Activated gamma-delta T cell treated with anti-CD3 and anti-CD28 coated beads, Interleukin-2, amount 50 U/mL, for 16 hours (primary cell): ENCODE data around the gene TTC6.

Source experiments
- DNase-seq: peaks from one replicate; pipeline ENCODE4 v3.0.0-alpha.2; 2020; ENCODE audit warnings: low read depth

The TTC6 gene

DNA sequence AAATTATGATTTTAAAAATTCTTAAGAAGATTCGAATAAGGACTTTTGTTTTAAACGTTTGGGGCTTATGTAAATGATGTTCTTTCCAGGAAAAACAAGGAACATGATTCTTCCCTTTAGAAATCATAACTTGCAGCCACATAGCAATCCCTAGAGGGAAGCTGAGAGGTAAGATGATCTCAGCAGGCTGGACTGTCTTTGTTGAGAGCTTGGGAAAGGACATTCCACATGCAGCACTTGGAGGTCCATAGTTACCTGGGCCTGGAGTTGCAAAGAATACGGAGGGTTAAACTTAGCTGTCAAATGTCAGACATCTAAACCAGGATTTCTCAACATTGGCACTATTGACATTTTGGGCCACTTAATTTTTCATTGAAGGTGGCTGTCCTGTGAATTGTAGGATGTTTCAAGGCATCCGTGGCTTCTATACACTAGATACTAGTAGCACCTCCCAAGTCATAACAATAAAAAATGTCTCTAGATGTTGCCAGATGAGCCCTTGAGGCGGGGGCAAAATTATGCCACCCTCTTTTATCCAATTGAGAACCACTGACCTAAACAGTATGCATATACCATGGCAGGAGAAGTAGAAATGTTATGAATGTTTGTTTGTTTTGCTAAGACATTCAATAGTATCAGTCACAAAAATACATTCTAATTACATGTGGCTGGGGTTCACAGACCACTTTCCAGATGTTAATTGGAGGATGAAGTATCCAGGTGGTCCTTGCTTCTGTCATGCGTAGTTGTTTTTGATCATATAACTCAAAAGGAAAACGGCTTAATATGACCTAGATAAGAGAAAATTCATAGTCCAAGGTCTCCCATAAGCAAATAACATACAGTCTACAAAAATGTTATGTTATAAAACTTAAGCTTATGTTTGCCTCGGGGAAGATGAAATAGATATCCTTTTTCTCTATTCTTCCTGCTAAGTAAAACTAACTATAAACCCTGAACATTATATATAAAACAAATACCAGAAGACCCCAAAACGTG, 30.5 kb downstream of the TTC6 start:
- DNase-seq: no peak

DNA sequence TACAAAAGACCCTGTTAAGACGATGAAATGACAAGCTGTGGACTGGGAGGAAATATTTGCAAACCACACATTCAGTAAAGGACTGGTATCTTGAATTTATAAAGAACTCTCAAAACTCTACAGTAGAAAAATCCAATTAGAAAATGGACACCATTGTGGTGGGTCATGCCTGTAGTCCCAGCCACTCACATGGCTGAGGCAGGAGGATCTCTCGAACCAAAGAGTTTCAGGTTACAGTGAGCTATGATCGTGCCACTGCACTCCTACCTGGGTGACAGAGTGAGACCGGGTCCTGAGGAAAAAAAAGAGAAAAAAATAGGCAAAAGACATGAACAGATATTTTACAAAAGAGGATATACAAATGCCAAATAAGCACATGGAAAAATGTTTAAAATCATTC, 41.9 kb downstream of the TTC6 start:
- no peak for DNase-seq

DNA sequence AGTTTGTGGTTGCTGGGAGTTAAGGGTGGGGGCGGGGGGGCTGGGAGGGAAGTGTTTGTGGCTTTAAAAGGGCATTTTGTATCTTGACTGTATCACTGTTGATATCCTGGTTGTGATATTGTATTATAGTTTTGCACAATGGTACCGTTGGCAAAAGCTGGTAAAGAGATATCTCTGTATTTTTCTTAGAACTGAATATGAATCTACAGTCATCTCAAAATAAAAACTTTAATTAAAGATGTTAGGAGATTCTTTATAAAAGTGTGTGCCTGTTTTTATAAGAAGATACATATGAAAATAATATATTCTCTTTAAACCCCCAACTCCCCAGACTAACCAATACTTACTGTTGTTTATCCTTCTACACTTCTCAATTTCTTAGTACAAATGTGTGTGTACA, 43.2 kb downstream of the TTC6 start:
- no peak for DNase-seq

DNA sequence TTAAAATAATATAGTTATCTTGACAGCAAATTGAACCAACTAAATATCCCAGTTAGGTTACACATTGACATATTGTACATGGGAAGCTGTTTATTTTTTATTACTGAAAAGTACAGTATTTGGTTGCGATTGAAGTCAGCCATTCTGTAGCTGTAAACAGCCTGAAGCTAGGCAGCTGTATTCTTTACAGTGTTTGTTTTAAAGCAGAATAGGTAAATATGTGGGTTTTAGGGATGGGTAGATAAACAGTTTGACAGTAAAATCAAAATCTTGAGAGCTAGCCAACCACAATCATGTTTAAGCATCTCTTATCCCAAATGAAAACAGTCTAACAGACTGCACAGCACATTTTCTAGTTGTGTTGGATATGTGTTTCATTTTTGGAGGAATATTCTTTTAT, 45.7 kb downstream of the TTC6 start:
- no peak for DNase-seq

DNA sequence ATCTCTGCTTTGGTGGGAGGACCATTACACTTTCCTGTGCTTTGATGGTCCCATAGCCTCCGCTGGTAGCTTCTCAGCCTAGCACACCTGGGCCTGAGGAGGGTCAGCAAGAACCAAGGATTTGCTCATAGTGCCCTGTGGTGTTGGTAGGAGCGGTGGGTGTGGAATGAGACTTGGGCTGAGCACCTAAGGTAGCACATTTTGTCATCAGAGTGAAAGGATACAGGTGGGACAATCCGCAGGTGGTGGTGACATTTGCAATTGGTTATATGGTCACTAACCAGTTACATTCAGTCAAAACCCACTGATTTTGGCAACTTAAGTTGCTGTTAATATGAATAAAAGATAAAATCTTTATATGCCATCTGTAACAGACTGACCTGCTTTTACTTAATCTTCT, 46.7 kb downstream of the TTC6 start:
- DNase-seq: no peak

DNA sequence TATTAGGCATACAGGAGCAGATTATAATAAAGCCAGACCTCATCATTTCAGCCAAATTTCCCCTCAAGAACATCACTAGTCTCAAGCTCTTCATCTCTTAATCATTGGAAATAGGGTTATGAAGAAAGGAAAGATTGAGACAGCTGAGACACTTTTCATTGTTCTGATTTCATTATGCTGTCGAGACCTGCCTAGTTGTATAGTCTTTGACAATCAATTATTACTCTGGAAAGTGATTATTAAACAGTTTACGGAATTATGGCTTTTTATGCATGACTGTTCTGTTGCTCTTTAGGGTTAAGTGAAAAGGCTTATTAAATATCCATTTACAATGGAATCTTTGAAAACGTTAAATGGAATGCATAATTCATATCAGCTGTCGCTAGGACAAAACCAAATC, 48.3 kb downstream of the TTC6 start:
- no peak for DNase-seq
